Left hindlimb (tissue), 1 donor: ENCODE measurements around the gene TRIM75.
"Not testable (repeated sequence)": the region's sequence is repeated elsewhere in the genome, so short reads cannot be mapped to it uniquely, and the experiment has no call there.

Experiments
- DNase-seq: peaks from one replicate; pipeline ENCODE4 v3.0.0-alpha.2; 2018

Gene TRIM75

GRCh38 chr4:165079476-165079875, 25.8 kb downstream of the TRIM75 start:
- DNase-seq = peak; percentile 36

GRCh38 chr4:165084787-165085186, 31.1 kb downstream of the TRIM75 start:
- not testable (repeated sequence) for DNase-seq

GRCh38 chr4:165085946-165086345, 32.3 kb downstream of the TRIM75 start:
- DNase-seq = no peak

GRCh38 chr4:165088366-165088765, 34.7 kb downstream of the TRIM75 start:
- no peak for DNase-seq

GRCh38 chr4:165092187-165092586, 38.5 kb downstream of the TRIM75 start:
- DNase-seq = not testable (repeated sequence)

GRCh38 chr4:165094873-165095272, 41.2 kb downstream of the TRIM75 start:
- no peak for DNase-seq

- DNase-seq = no peak
These were observed 41.6 kb downstream of the TRIM75 start for GRCh38 chr4:165095291-165095690.

GRCh38 chr4:165096776-165097175, 43.1 kb downstream of the TRIM75 start:
- DNase-seq = no peak

GRCh38 chr4:165101641-165102040, 48.0 kb downstream of the TRIM75 start:
- DNase-seq = no peak

- DNase-seq = no peak
These were observed 52.9 kb downstream of the TRIM75 start for GRCh38 chr4:165106518-165106917.
